ENCODE results near the gene GFOD2. TPM values are rescaled to one million over a fixed set of nuclear protein-coding genes. Genes with fewer than 3 reads are reported as not detected.

GFOD2 gene
- total and polyA plus RNA-seq, 2 of the 13 experiments (the other 11 are each of a cell fraction or from before 2014, with no cell fraction given): 11.1 to 17.2 TPM

GRCh38 chr16:67667817-67668494 is 51.2 kb downstream of the GFOD2 start (continued):
- TF ChIP-seq LRRFIP1 (CRISPR knock-in tag; conservative IDR thresholded peaks at IDR 0.05) (no peak), RFX1 (IDR thresholded peaks at IDR 0.05) (no peak), ZSCAN9 (CRISPR knock-in tag; IDR thresholded peaks at IDR 0.05; ENCODE audit: borderline replicate concordance) (no peak; the same call in 1 of the 2 replicates), ZNF616 (CRISPR knock-in tag; IDR thresholded peaks at IDR 0.05; ENCODE audit: low read depth) (no peak), ZNF639 (CRISPR knock-in tag; conservative IDR thresholded peaks at IDR 0.05) (0 out of 2 replicates have a peak, but pooled peaks have one; percentile 69), RELA (CRISPR knock-in tag; IDR thresholded peaks at IDR 0.05) (0 out of 2 replicates have a peak, but pooled peaks have one; percentile 40), RFXAP (CRISPR knock-in tag; IDR thresholded peaks at IDR 0.05; ENCODE audit: borderline replicate concordance) (peak; percentile 25; the same call in 1 of the 2 replicates), TCF7L2 (IDR thresholded peaks at IDR 0.05; ENCODE audit: low read depth, low read length) (no peak), ZNF547 (CRISPR knock-in tag; IDR thresholded peaks at IDR 0.05) (peak; percentile 39; the same call in 1 of the 2 replicates), ZBTB49 (CRISPR knock-in tag; IDR thresholded peaks at IDR 0.05; ENCODE audit: borderline replicate concordance) (no peak), TGIF2 (CRISPR knock-in tag; IDR thresholded peaks at IDR 0.05) (peak; percentile 65; the same call in 1 of the 2 replicates), ZFP62 (CRISPR knock-in tag; IDR thresholded peaks at IDR 0.05) (no peak), GTF3A (CRISPR knock-in tag; conservative IDR thresholded peaks at IDR 0.05) (0 out of 2 replicates have a peak, but pooled peaks have one; percentile 83), MBNL3 (CRISPR knock-in tag; conservative IDR thresholded peaks at IDR 0.05) (no peak), ZNF12 (CRISPR knock-in tag; IDR thresholded peaks at IDR 0.05) (peak; percentile 39; the same call in 1 of the 2 replicates), DBP (CRISPR knock-in tag; IDR thresholded peaks at IDR 0.05; ENCODE audit: not compliant biosample characterization) (no peak), PCBP1 (IDR thresholded peaks at IDR 0.05; ENCODE audit: borderline replicate concordance, low read depth, low read length) (peak; percentile 88; the same call in 1 of the 2 replicates), HNRNPLL (IDR thresholded peaks at IDR 0.05; ENCODE audit: low read depth, low read length, poor library complexity, severe bottlenecking) (peak; percentile 67), ZHX1 (CRISPR knock-in tag; IDR thresholded peaks at IDR 0.05; ENCODE audit: low read depth) (peak; percentile 56; the same call in 1 of the 2 replicates)
